ENCODE data around the gene ZNF354C.
"Not testable (repeated sequence)": the region's sequence is repeated elsewhere in the genome, so short reads cannot be mapped to it uniquely, and the experiment has no call there.

ZNF354C gene

GRCh38 chr5:179060116-179061008 lies at the start of gene ZNF354C:
ZNF354C (plus strand) TSS chr5:179060373; CDS start chr5:179062069, 1,696 bp downstream.
- peak; percentile 83 for DNase-seq

GRCh38 chr5:179023528-179024189 lies 36.5 kb upstream of the ZNF354C start, which contains the start of gene ZNF879:
ZNF879 (plus strand) TSS chr5:179023804; CDS start chr5:179025005, 1,201 bp downstream.
- peak; percentile 92 for DNase-seq

- no peak for DNase-seq
Observed at GRCh38 chr5:179033004-179033580, 27.1 kb upstream of the ZNF354C start.

- DNase-seq, result no peak
Observed at GRCh38 chr5:179044765-179045164, 15.4 kb upstream of the ZNF354C start.

- DNase-seq, result no peak
Observed at GRCh38 chr5:179051784-179052183, 8.4 kb upstream of the ZNF354C start.

- no peak for DNase-seq
Observed at GRCh38 chr5:179054036-179054785, 6.0 kb upstream of the ZNF354C start.

- DNase-seq, result no peak
Observed at GRCh38 chr5:179054876-179055275, 5.3 kb upstream of the ZNF354C start.

GRCh38 chr5:179055436-179055835 lies 4.7 kb upstream of the ZNF354C start:
- DNase-seq, result no peak

GRCh38 chr5:179055841-179056240 lies 4.3 kb upstream of the ZNF354C start:
- DNase-seq, result no peak

- no peak for DNase-seq
Observed at GRCh38 chr5:179061025-179061424, 852 bp downstream of the ZNF354C start.

GRCh38 chr5:179065703-179066102 lies 5.5 kb downstream of the ZNF354C start:
- DNase-seq, result no peak

- no peak for DNase-seq
Observed at GRCh38 chr5:179079165-179079987, 19.2 kb downstream of the ZNF354C start.

- no peak for DNase-seq
Observed at GRCh38 chr5:179080724-179081123, 20.6 kb downstream of the ZNF354C start.

- DNase-seq, result no peak
Observed at GRCh38 chr5:179089502-179089901, 29.3 kb downstream of the ZNF354C start.

GRCh38 chr5:179101282-179101681 lies 41.1 kb downstream of the ZNF354C start:
- DNase-seq, result not testable (repeated sequence)

- DNase-seq, result no peak
Observed at GRCh38 chr5:179110528-179110927, 50.4 kb downstream of the ZNF354C start.

GRCh38 chr5:179111267-179112207 lies 51.4 kb downstream of the ZNF354C start:
- no peak for DNase-seq

- DNase-seq, result no peak
Observed at GRCh38 chr5:179112469-179113142, 52.4 kb downstream of the ZNF354C start.

- no peak for DNase-seq
Observed at GRCh38 chr5:179113143-179113530, 53.0 kb downstream of the ZNF354C start.

Measured in activated gamma-delta T cell treated with Interleukin-2 at 50 U/mL for 16 hours (primary cell).